ENCODE measurements around the gene SLC28A1. TPM values are rescaled to one million over a fixed set of nuclear protein-coding genes. Genes with fewer than 3 reads are reported as not detected.

SLC28A1 gene
- total RNA-seq, 2 experiments from 2014 or later, result not detected

DNA sequence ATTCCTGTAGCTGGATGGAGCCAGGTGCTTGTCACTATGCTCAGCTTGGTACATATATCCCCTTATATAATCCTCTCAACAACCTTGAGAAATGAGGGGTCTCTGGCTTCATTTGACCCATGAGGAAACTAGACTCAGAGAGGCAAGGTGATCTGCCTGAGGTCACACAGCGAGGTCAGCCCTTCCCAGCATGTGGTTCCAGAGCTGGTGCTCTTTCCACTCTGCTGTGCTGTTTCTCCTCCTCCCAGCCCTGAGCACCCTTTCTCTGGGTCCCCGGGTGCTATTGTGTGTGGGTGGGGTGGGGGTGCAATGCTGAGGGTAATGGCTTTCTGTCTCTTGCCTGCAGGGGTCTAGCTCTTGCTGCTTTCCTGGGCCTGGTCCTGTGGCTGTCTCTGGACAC, 19.3 kb downstream of the SLC28A1 start:
- TF ChIP-seq, protein P1, sequence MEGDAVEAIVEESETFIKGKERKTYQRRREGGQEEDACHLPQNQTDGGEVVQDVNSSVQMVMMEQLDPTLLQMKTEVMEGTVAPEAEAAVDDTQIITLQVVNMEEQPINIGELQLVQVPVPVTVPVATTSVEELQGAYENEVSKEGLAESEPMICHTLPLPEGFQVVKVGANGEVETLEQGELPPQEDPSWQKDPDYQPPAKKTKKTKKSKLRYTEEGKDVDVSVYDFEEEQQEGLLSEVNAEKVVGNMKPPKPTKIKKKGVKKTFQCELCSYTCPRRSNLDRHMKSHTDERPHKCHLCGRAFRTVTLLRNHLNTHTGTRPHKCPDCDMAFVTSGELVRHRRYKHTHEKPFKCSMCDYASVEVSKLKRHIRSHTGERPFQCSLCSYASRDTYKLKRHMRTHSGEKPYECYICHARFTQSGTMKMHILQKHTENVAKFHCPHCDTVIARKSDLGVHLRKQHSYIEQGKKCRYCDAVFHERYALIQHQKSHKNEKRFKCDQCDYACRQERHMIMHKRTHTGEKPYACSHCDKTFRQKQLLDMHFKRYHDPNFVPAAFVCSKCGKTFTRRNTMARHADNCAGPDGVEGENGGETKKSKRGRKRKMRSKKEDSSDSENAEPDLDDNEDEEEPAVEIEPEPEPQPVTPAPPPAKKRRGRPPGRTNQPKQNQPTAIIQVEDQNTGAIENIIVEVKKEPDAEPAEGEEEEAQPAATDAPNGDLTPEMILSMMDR (conservative IDR thresholded peaks at IDR 0.05; ENCODE audit: low read length), result no peak
- TF ChIP-seq EZH2phosphoT487 (IDR thresholded peaks at IDR 0.05; ENCODE audit: borderline replicate concordance, low read depth, low read length), result no peak
- POLR2A ChIA-PET, result interaction anchor here (0.6 kb wide), 1 partner anchor 254 kb away, joined by 3 read pairs; no protein-coding TSS in a partner anchor
- no peaks in the 10 kb centered on the region for H3K79me2 ChIP-seq (ENCODE audit: insufficient read depth, low read depth, low read length)
- no peaks in the 10 kb centered on the region for H3K4me1 ChIP-seq (ENCODE audit: insufficient read depth, low read length, poor library complexity, severe bottlenecking)
- intact Hi-C loops (cut with micrococcal nuclease; ENCODE audit: unreplicated experiment), result no loop called here
- no peaks in the 10 kb centered on the region for H4K20me1 ChIP-seq (ENCODE audit: insufficient read depth, low read length)
- H3K27ac ChIP-seq (ENCODE audit: low read depth, low read length, poor library complexity, severe bottlenecking), result no peak overlapping the region
- BruUV-seq (replicated peaks), result no TSS peak
- H2AFZ ChIP-seq (ENCODE audit: low read length), result no peak overlapping the region
- no peak for DNase-seq (ENCODE audit: low spot score)
- H3K9me3 ChIP-seq (ENCODE audit: low read length), result no peaks in the 10 kb centered on the region
- no peaks in the 10 kb centered on the region for H3K9me2 ChIP-seq (ENCODE audit: insufficient read depth, low read length)
- H3K36me3 ChIP-seq (ENCODE audit: insufficient read depth, low read length), result no peaks in the 10 kb centered on the region
- H3K4me3 ChIP-seq (ENCODE audit: low read depth, low read length, poor library complexity, severe bottlenecking), result no peak overlapping the region
- CTCF ChIA-PET (ENCODE audit: unreplicated experiment), result no interaction called here
- no peak overlapping the region for H3K4me2 ChIP-seq (ENCODE audit: low read length)

DNA sequence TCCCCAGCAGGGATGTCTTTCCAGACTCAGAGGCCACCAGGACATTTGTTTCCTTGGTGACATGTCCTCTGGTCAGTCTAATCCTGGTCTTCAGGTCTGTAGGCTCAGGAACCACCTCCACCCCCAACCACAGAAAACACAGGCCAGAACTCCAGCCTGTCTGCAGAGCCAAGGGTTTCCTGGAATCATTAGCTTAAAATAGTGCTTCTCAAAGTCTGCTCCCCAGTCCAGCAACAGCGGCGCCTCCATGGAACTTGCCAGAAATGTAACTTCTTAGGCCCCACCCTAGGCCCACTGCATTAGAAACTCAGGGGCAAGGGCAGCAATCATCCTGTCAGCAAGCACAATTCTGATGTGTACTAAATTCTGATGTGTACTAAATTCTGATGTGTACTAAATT, 20.0 kb downstream of the SLC28A1 start:
- Histone ChIP-seq H3K27ac (ENCODE audit: low read depth, low read length, poor library complexity, severe bottlenecking) (no peak overlapping the region), H2AFZ (ENCODE audit: low read length) (no peak overlapping the region), H3K4me1 (ENCODE audit: insufficient read depth, low read length, poor library complexity, severe bottlenecking) (no peaks in the 10 kb centered on the region), H4K20me1 (ENCODE audit: insufficient read depth, low read length) (no peaks in the 10 kb centered on the region), H3K36me3 (ENCODE audit: insufficient read depth, low read length) (no peaks in the 10 kb centered on the region), H3K79me2 (ENCODE audit: insufficient read depth, low read depth, low read length) (no peaks in the 10 kb centered on the region), H3K4me2 (ENCODE audit: low read length) (no peak overlapping the region), H3K4me3 (ENCODE audit: low read depth, low read length, poor library complexity, severe bottlenecking) (no peak overlapping the region), H3K9me3 (ENCODE audit: low read length) (no peaks in the 10 kb centered on the region), H3K9me2 (ENCODE audit: insufficient read depth, low read length) (no peaks in the 10 kb centered on the region)
- BruUV-seq (replicated peaks), result no TSS peak
- ChIA-PET POLR2A (interaction anchor here (0.6 kb wide), 1 partner anchor 255 kb away, joined by 3 read pairs; no protein-coding TSS in a partner anchor), CTCF (ENCODE audit: unreplicated experiment) (no interaction called here)
- TF ChIP-seq, protein P1 (conservative IDR thresholded peaks at IDR 0.05; ENCODE audit: low read length), result no peak
- no peak for TF ChIP-seq EZH2phosphoT487 (IDR thresholded peaks at IDR 0.05; ENCODE audit: borderline replicate concordance, low read depth, low read length)
- intact Hi-C loops (cut with micrococcal nuclease; ENCODE audit: unreplicated experiment), result no loop called here
- no peak for DNase-seq (ENCODE audit: low spot score)

DNA sequence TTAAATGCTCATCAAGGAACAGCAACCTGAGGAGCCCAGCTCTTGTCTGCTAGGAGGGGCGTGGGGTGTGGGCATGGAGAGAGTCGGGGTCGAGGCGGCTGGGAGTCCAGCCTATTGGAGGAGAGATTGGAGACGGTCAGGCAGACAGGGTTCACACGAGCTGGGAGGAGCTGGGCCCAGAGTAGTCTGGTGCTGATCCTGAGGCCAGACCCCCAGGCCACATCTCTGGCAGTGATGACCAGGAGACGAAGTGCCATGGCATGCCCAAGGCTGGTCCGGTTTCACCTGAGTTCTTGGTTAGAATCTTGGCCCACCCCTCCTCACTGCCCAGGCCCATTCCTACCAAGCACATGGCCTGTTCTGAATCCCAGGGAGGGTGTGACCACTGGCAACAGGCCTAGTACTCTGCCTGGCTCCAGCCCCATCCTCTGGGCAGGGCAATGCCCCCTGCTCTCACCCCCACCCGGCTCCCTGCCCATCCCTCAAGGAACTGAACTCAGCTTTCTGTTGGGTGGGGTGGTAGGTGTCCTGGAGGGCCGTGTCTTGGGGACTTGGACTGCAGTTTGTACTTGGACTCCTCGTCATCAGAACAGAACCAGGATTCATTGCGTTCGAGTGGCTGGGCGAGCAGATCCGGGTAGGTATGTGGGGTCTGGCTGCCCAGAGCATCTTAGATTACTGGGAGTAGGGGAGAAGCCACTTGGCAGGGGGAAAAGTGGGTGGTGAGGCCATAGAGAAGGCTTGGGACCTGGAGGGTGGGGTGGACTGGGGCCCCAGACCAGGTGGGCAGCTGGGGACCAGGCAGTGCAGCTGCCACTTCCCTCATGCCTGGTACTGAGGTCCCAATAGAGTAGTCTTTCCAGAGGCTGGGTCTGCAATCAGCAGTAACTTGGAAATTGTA, 20.8 kb downstream of the SLC28A1 start:
- intact Hi-C loops (cut with micrococcal nuclease; ENCODE audit: unreplicated experiment), result no loop called here
- Histone ChIP-seq H3K27ac (ENCODE audit: low read depth, low read length, poor library complexity, severe bottlenecking) (no peak overlapping the region), H3K36me3 (ENCODE audit: insufficient read depth, low read length) (no peaks in the 10 kb centered on the region), H3K4me3 (ENCODE audit: low read depth, low read length, poor library complexity, severe bottlenecking) (no peak overlapping the region), H4K20me1 (ENCODE audit: insufficient read depth, low read length) (no peaks in the 10 kb centered on the region), H3K4me1 (ENCODE audit: insufficient read depth, low read length, poor library complexity, severe bottlenecking) (no peaks in the 10 kb centered on the region), H2AFZ (ENCODE audit: low read length) (no peak overlapping the region), H3K79me2 (ENCODE audit: insufficient read depth, low read depth, low read length) (no peaks in the 10 kb centered on the region), H3K9me2 (ENCODE audit: insufficient read depth, low read length) (no peaks in the 10 kb centered on the region), H3K9me3 (ENCODE audit: low read length) (no peaks in the 10 kb centered on the region), H3K4me2 (ENCODE audit: low read length) (no peak overlapping the region)
- TF ChIP-seq, protein P1 (conservative IDR thresholded peaks at IDR 0.05; ENCODE audit: low read length), result no peak
- TF ChIP-seq EZH2phosphoT487 (IDR thresholded peaks at IDR 0.05; ENCODE audit: borderline replicate concordance, low read depth, low read length), result no peak
- BruUV-seq (replicated peaks), result no TSS peak
- DNase-seq (ENCODE audit: low spot score), result no peak
- POLR2A ChIA-PET, result no interaction called here
- CTCF ChIA-PET (ENCODE audit: unreplicated experiment), result interaction anchor here (0.6 kb wide), 1 partner anchor 188 kb away, joined by 3 read pairs; no protein-coding TSS in a partner anchor

Data from OCI-LY7 (cell line).